ENCODE measurements around the gene SCFD2. TPM values are rescaled to one million over a fixed set of nuclear protein-coding genes. Genes with fewer than 3 reads are reported as not detected.
A peak's percentile ranks its signal among the peaks of the same experiment; 100 is the strongest.

SCFD2 gene
- total RNA-seq, 1 donor from 2014 or later = 22.8 TPM

GRCh38 chr4:53314252-53314651 is 51.6 kb downstream of the SCFD2 start:
- no peaks in the 10 kb centered on the region for H3K27me3 ChIP-seq
- no peak for DNase-seq (ENCODE audit: low spot score in 2 of 2)
- no peak overlapping the region for H3K27ac ChIP-seq
- no peaks in the 10 kb centered on the region for H3K36me3 ChIP-seq
- H3K4me3 ChIP-seq = no peak overlapping the region
- TF ChIP-seq CTCF (IDR thresholded peaks at IDR 0.05) = no peak
- H3K9me3 ChIP-seq = no peaks in the 10 kb centered on the region
- intact Hi-C loops (cut with DNase I) = no loop called here
- H3K4me1 ChIP-seq = peaks cover 0 to 5% of the 10 kb centered on the region in 2 donors

GRCh38 chr4:53313510-53313909 is 52.4 kb downstream of the SCFD2 start:
- H3K27me3 ChIP-seq = no peaks in the 10 kb centered on the region

GRCh38 chr4:53309321-53310040 is 56.4 kb downstream of the SCFD2 start:
- Histone ChIP-seq H3K4me1 (peaks cover 0 to 5% of the 10 kb centered on the region in 2 donors), H3K9me3 (no peaks in the 10 kb centered on the region), H3K27ac (peak overlapping the region; percentile 30 to 43), H3K36me3 (no peaks in the 10 kb centered on the region), H3K27me3 (no peaks in the 10 kb centered on the region), H3K4me3 (no peak overlapping the region)
- TF ChIP-seq CTCF (IDR thresholded peaks at IDR 0.05) = no peak
- no peak for DNase-seq (ENCODE audit: low spot score in 2 of 2)
- intact Hi-C loops (cut with DNase I) = no loop called here

More at GRCh38 chr4:53313510-53313909, 52.4 kb downstream of the SCFD2 start:
- H3K4me3 ChIP-seq = no peak overlapping the region
- H3K9me3 ChIP-seq = no peaks in the 10 kb centered on the region
- no peak overlapping the region for H3K27ac ChIP-seq
- DNase-seq (ENCODE audit: low spot score in 2 of 2) = no peak
- peaks cover 0 to 5% of the 10 kb centered on the region in 2 donors for H3K4me1 ChIP-seq
- TF ChIP-seq CTCF (IDR thresholded peaks at IDR 0.05) = no peak
- intact Hi-C loops (cut with DNase I) = no loop called here
- no peaks in the 10 kb centered on the region for H3K36me3 ChIP-seq

- intact Hi-C loops (cut with DNase I) = no loop called here
- peaks cover 0 to 5% of the 10 kb centered on the region in 2 donors for H3K4me1 ChIP-seq
- DNase-seq (ENCODE audit: low spot score in 2 of 2) = no peak
- TF ChIP-seq CTCF (IDR thresholded peaks at IDR 0.05) = no peak
- no peaks in the 10 kb centered on the region for H3K9me3 ChIP-seq
- H3K27me3 ChIP-seq = no peaks in the 10 kb centered on the region
- no peaks in the 10 kb centered on the region for H3K36me3 ChIP-seq
- peak overlapping the region in 1 of 2 donors; percentile 18 for H3K4me3 ChIP-seq
- no peak overlapping the region for H3K27ac ChIP-seq
These were observed 57.8 kb downstream of the SCFD2 start for GRCh38 chr4:53307819-53308780.

GRCh38 chr4:53307210-53307609 is 58.7 kb downstream of the SCFD2 start:
- no peaks in the 10 kb centered on the region for H3K9me3 ChIP-seq
- H3K36me3 ChIP-seq = no peaks in the 10 kb centered on the region
- intact Hi-C loops (cut with DNase I) = no loop called here
- peaks cover 0 to 5% of the 10 kb centered on the region in 2 donors for H3K4me1 ChIP-seq
- TF ChIP-seq CTCF (IDR thresholded peaks at IDR 0.05) = no peak
- no peak overlapping the region for H3K27ac ChIP-seq
- H3K27me3 ChIP-seq = no peaks in the 10 kb centered on the region
- DNase-seq (ENCODE audit: low spot score in 2 of 2) = no peak
- no peak overlapping the region for H3K4me3 ChIP-seq
